NCI-H510A treated with DMSO at 0.1 percent for 48 hours (cell line): ENCODE results near the gene EVX2.

Experiments used
- DNase-seq: peaks from one replicate; lab custom pipeline; 2025; lab: John Stamatoyannopoulos, UW

Gene EVX2

GRCh38 chr2:176066645-176067588 is 16.8 kb downstream of the EVX2 start:
- DNase-seq, result no peak

- peak; percentile 57 for DNase-seq
Observed at GRCh38 chr2:176063958-176064357, 19.8 kb downstream of the EVX2 start.

DNA sequence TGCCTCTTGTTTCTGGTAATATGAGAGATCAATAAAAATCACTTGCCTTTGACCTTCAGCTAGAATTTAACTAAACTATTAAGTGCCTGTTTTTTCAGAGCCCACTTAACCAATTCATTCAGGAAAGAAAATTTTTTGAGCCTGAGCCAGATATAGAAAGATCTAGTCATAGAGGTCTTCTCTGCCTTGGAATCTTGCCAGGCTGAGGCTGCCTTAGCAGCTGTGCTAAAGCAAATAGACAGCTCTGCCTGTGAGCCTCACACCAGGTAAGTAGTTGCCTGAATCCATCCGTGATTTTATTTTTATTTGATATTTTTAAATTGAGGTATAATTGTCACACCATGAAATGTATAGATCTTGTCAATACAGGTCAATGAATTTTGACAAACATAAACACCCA is 27.4 kb downstream of the EVX2 start:
- DNase-seq, result peak; percentile 89

DNA sequence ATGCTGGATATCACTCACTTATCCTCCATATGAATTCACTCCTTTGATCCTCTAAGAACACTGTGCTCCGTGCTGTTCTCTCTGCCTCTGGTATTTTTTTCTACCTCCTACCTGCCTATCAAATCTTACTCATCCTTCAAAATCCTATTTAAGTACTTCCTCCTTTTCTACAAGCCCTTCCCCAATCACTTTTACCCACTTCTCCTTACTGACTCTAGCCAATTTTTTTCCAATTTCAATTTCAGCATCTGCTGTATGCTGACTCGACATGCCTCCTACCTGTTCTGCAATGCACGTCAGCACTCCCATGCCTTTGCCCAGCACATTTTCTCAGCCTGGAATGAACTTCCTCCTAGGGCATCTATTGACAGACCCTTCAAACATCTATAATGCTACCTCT is 44.4 kb downstream of the EVX2 start:
- no peak for DNase-seq

DNA sequence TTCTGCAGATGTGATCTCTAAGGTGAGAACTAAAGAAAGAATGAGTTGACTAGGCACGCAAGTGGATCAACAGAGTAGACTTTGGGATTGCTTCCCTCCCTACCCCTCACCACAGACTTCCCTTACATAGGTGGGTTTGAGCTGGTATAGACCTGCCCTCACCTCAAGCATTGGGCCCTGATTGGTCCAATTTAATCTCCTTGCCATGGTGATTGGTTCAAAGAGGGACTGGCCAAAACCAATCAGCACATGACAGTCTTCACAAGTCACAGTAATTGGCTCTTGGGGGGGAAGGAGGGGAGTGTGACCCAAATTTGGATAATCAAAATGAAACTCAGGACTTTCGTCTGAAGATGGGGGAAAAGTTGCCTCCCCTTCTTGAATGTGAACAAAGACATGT is 45.1 kb downstream of the EVX2 start:
- no peak for DNase-seq

GRCh38 chr2:176035013-176035691 is 48.6 kb downstream of the EVX2 start:
- DNase-seq, result no peak

DNA sequence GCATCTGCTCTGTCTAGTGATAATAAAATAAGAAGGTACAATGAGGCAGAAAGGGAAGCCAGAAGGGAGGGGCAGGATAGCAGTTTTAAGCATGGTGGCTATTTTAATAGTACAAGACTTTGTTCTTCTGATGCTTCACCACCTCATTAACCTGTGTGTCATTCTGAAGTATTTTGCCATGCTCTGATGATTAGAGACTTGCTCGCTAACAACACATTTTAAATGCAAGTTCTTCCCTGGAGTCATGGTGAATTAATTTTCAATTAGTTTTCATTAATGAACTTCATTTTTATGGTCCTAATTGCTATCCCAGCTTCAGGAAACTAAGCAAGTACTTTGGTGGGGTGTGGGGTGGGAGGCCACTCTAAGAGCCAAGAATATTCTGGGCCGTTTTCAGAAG is 56.0 kb downstream of the EVX2 start:
- DNase-seq, result no peak
